K562 (cell line): ENCODE results near the gene RAD50. TPM values are rescaled to one million over a fixed set of nuclear protein-coding genes. Genes with fewer than 3 reads are reported as not detected.
A peak's percentile ranks its signal among the peaks of the same experiment; 100 is the strongest.

ENCODE experiments used
- ARID2 ChIP-seq: fragments of 450-650 bp; IDR thresholded peaks from 2 replicates; pipeline ENCODE4 v1.6.1; 2017; ENCODE audit warnings: antibody characterized with exemption, mild to moderate bottlenecking
- CBX3 ChIP-seq, 2 experiments: IDR thresholded peaks; 1 replicate in 1 of 2; 2 replicates in 1 of 2; pipeline ENCODE4 v1.6.1; 2012; ENCODE audit warnings: inconsistent platforms in 2 of 2, low read length in 2 of 2, borderline replicate concordance in 1 of 2, control low read depth in 1 of 2
- MTA1 ChIP-seq: fragments of 450-650 bp; IDR thresholded peaks from 2 replicates; pipeline ENCODE4 v1.6.1; 2017; ENCODE audit warnings: borderline replicate concordance
- MYC ChIP-seq, 2 experiments: fragments of 250-450 bp in 1 of 2; sonication (Bioruptor Pico) in 1 of 2; IDR thresholded peaks; 2 replicates each; pipeline versions ENCODE4 v1.5.1 to v1.6.1; 2012 to 2021; ENCODE audit warnings: low read depth in 2 of 2, borderline replicate concordance in 1 of 2, improper control_type of control experiment in 1 of 2, low read length in 1 of 2, mild to moderate bottlenecking in 1 of 2, moderate library complexity in 1 of 2
- NEUROD1 ChIP-seq: fragments of 150-350 bp; IDR thresholded peaks from 2 replicates; pipeline ENCODE4 v1.6.1; 2014; ENCODE audit warnings: borderline replicate concordance, low read length, low read depth; ENCODE audit not compliant: partially characterized antibody
- NRF1 ChIP-seq, 2 experiments: fragments of 450-650 bp; IDR thresholded peaks in 1 of 2; conservative IDR thresholded peaks in 1 of 2; 2 replicates each; pipeline ENCODE4 v1.6.1; 2014; ENCODE audit warnings: mild to moderate bottlenecking in 2 of 2
- RBM15 ChIP-seq: fragments of 200-400 bp; formaldehyde crosslinking; IDR thresholded peaks from 2 replicates; pipeline ENCODE4 v1.6.1; 2018; ENCODE audit warnings: mild to moderate bottlenecking, low read length, moderate library complexity; ENCODE audit not compliant: insufficient read depth
- RCOR1 ChIP-seq, 2 experiments: IDR thresholded peaks; 2 replicates each; pipeline ENCODE4 v1.6.1; 2012; ENCODE audit warnings: low read depth in 2 of 2, low read length in 2 of 2, borderline replicate concordance in 1 of 2, improper control_type of control experiment in 1 of 2
- SMARCA5 ChIP-seq: fragments of 450-650 bp; IDR thresholded peaks from 2 replicates; pipeline ENCODE4 v1.6.1; 2016
- SMC3 ChIP-seq: conservative IDR thresholded peaks from 2 replicates; pipeline ENCODE4 v1.6.1; 2011; ENCODE audit warnings: low read depth, low read length, improper control_type of control experiment; ENCODE audit not compliant: insufficient read depth
- STAG1 ChIP-seq: sonication (generic); formaldehyde crosslinking; IDR thresholded peaks from 2 replicates; pipeline ENCODE4 v1.5.0; 2020; ENCODE audit warnings: missing genetic modification reagents, borderline replicate concordance
- TAF1 ChIP-seq: IDR thresholded peaks from 2 replicates; pipeline ENCODE4 v1.6.1; 2011; ENCODE audit warnings: mild to moderate bottlenecking, low read length, moderate library complexity; ENCODE audit not compliant: insufficient read depth, control insufficient read depth, severe bottlenecking; ENCODE audit errors: extremely low read depth
- TBL1XR1 ChIP-seq, 2 experiments: IDR thresholded peaks; 2 replicates each; pipeline ENCODE4 v1.6.1; 2012; ENCODE audit warnings: improper control_type of control experiment in 2 of 2, low read length in 2 of 2, mild to moderate bottlenecking in 1 of 2
- polyA plus RNA-seq, 8 experiments: library from polyadenylated mRNA; depleted of rRNA in 4 of 8; stranded (reverse) in 5 of 8; unstranded in 3 of 8; fragments of >200 nt; fragmentation: Nextera tagmentation in 2 of 8; fragmentation: Illumina TruSeq in 1 of 8; extraction: Ambion mirVana in 2 of 8; extraction: Trizol in 1 of 8; gene quantifications; 2 replicates each; pipeline versions ENCODE4 v1.2.1 to v1.2.3, GENCODE V29; 2011 to 2014; ENCODE audit warnings: inconsistent platforms in 1 of 8, missing spikeins in 1 of 8
- total RNA-seq, 7 experiments: library from RNA; depleted of rRNA in 6 of 7; stranded (reverse); fragments of >200 nt in 6 of 7; fragmentation: Illumina TruSeq in 2 of 7; extraction: Trizol in 2 of 7; gene quantifications; 2 replicates each; pipeline versions ENCODE4 v1.2.1 to v1.2.3, GENCODE V29; 2011 to 2021; ENCODE audit warnings: low replicate concordance in 1 of 7
- TF ChIP-seq, protein P1 (sequence below): sonication (generic); formaldehyde crosslinking; IDR thresholded peaks from 2 replicates; pipeline ENCODE4 v1.8.1; 2023; ENCODE audit warnings: mild to moderate bottlenecking, missing genetic modification reagents
- TF ChIP-seq, protein P2 (sequence below): fragments of 200-800 bp; sonication (Bioruptor generic); IDR thresholded peaks from 2 replicates; pipeline ENCODE4 v1.6.1; 2017; ENCODE audit warnings: missing genetic modification characterization, missing compliant biosample characterization
- TF ChIP-seq, protein P3 (sequence below), 2 experiments: fragments of 450-650 bp in 1 of 2; sonication (generic) in 1 of 2; formaldehyde crosslinking in 1 of 2; IDR thresholded peaks in 1 of 2; conservative IDR thresholded peaks in 1 of 2; 2 replicates each; pipeline versions ENCODE4 v1.6.1 to v1.8.1; 2016 to 2023; ENCODE audit warnings: mild to moderate bottlenecking in 2 of 2, moderate library complexity in 2 of 2, inconsistent platforms in 1 of 2, missing genetic modification reagents in 1 of 2
- TF ChIP-seq, protein P4 (sequence below), 2 experiments: fragments of 450-650 bp; IDR thresholded peaks; 2 replicates each; pipeline ENCODE4 v1.6.1; 2016

The RAD50 gene
- total and polyA plus RNA-seq, 9 of the 15 experiments (the other 6 are each of a cell fraction or from before 2014, with no cell fraction given), result 15.3 to 74.2 (median 44.1) TPM

DNA sequence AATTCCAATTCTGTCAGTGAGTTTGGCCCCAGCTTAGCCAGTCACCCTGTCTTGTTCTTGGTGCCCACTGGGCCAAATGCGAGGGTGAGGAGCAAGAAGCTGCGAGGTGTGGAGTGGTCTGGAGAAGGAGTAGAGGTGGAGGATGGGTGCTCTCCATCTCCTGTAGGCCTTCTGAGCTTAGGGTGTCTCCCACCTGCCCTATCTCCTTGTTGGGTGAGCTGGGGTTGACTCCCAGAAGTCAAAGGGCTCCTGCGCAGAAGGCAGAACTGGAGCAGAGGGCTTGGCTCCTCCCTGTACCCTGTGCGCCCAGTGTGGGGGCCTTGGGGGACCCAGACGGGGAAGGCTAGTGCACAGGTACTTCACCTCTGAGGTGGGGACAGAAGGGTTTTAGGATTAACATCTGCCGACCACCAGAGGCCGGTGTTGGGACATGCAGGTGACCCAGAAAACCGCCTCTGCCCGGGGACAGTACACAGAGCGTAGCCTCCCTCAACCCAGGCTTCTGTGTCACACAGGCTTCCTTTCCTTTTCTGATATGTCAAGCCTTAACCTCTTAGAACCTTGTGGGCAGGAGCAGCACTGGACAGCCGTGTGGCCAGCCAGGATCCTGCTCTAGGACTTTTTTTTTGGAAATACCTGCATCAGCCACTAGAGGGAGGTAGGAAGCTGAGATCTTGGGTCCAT is 30.3 kb upstream of the RAD50 start (continued):
- TF ChIP-seq, protein P1, sequence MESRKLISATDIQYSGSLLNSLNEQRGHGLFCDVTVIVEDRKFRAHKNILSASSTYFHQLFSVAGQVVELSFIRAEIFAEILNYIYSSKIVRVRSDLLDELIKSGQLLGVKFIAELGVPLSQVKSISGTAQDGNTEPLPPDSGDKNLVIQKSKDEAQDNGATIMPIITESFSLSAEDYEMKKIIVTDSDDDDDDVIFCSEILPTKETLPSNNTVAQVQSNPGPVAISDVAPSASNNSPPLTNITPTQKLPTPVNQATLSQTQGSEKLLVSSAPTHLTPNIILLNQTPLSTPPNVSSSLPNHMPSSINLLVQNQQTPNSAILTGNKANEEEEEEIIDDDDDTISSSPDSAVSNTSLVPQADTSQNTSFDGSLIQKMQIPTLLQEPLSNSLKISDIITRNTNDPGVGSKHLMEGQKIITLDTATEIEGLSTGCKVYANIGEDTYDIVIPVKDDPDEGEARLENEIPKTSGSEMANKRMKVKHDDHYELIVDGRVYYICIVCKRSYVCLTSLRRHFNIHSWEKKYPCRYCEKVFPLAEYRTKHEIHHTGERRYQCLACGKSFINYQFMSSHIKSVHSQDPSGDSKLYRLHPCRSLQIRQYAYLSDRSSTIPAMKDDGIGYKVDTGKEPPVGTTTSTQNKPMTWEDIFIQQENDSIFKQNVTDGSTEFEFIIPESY (CRISPR knock-in tag), result peak; percentile 49; the same call in 1 of the 2 replicates
- TF ChIP-seq RBM15 (no peak), CBX3 (IDR thresholded peaks at IDR 0.05; ENCODE audit: borderline replicate concordance in 1 of 2, low read length in 2 of 2) (peak in 1 of 2 experiments; percentile 17; a peak in 1 of 3 replicates), TBL1XR1 (IDR thresholded peaks at IDR 0.05; ENCODE audit: low read length in 2 of 2) (peak in 1 of 2 experiments; percentile 39; a peak in 1 of 4 replicates), RCOR1 (IDR thresholded peaks at IDR 0.05; ENCODE audit: borderline replicate concordance in 1 of 2, low read depth in 2 of 2, low read length in 2 of 2) (no peak; a peak in 1 of 4 replicates), STAG1 (peak; percentile 69; the same call in 1 of the 2 replicates), SMC3 (0 out of 2 replicates have a peak, but pooled peaks have one; percentile 41), SMARCA5 (0 out of 2 replicates have a peak, but pooled peaks have one; percentile 24), NRF1 (conservative IDR thresholded peaks at IDR 0.05 in 1 of 2, IDR thresholded peaks at IDR 0.05 in 1 of 2) (peak; percentile 25 to 45; a peak in 1 of 4 replicates), MTA1 (no peak), ARID2 (peak; percentile 57; the same call in 1 of the 2 replicates), MYC (IDR thresholded peaks at IDR 0.05; ENCODE audit: low read depth, low read length) (0 out of 2 replicates have a peak, but pooled peaks have one; percentile 40), MYC (CRISPR knock-in tag; IDR thresholded peaks at IDR 0.05; ENCODE audit: borderline replicate concordance, low read depth) (no peak), TAF1 (no peak), NEUROD1 (peak; percentile 17)
- TF ChIP-seq, protein P2, sequence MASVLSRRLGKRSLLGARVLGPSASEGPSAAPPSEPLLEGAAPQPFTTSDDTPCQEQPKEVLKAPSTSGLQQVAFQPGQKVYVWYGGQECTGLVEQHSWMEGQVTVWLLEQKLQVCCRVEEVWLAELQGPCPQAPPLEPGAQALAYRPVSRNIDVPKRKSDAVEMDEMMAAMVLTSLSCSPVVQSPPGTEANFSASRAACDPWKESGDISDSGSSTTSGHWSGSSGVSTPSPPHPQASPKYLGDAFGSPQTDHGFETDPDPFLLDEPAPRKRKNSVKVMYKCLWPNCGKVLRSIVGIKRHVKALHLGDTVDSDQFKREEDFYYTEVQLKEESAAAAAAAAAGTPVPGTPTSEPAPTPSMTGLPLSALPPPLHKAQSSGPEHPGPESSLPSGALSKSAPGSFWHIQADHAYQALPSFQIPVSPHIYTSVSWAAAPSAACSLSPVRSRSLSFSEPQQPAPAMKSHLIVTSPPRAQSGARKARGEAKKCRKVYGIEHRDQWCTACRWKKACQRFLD (CRISPR knock-in tag), result no peak
- TF ChIP-seq, protein P3, sequence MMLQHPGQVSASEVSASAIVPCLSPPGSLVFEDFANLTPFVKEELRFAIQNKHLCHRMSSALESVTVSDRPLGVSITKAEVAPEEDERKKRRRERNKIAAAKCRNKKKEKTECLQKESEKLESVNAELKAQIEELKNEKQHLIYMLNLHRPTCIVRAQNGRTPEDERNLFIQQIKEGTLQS (IDR thresholded peaks at IDR 0.05), result no peak
- TF ChIP-seq, protein P3 (CRISPR knock-in tag; conservative IDR thresholded peaks at IDR 0.05), result 0 out of 2 replicates have a peak, but pooled peaks have one; percentile 48
- TF ChIP-seq, protein P4, sequence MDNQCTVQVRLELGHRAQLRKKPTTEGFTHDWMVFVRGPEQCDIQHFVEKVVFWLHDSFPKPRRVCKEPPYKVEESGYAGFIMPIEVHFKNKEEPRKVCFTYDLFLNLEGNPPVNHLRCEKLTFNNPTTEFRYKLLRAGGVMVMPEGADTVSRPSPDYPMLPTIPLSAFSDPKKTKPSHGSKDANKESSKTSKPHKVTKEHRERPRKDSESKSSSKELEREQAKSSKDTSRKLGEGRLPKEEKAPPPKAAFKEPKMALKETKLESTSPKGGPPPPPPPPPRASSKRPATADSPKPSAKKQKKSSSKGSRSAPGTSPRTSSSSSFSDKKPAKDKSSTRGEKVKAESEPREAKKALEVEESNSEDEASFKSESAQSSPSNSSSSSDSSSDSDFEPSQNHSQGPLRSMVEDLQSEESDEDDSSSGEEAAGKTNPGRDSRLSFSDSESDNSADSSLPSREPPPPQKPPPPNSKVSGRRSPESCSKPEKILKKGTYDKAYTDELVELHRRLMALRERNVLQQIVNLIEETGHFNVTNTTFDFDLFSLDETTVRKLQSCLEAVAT (IDR thresholded peaks at IDR 0.05), result peak in 1 of 2 experiments; percentile 13; a peak in 1 of 4 replicates
